Stimulated activated CD8-positive, alpha-beta memory T cell treated with anti-CD3 and anti-CD28 coated beads, Interleukin-2, amount 100 ng/mL, for 48 hours (primary cell): ENCODE results near the gene PEF1.
A peak's percentile ranks its signal among the peaks of the same experiment; 100 is the strongest.
"Not testable (repeated sequence)": the region's sequence is repeated elsewhere in the genome, so short reads cannot be mapped to it uniquely, and the experiment has no call there.

ENCODE experiments used
- DNase-seq, 2 donors: peaks; one replicate each; pipeline ENCODE4 v3.0.0-alpha.2; 2020; ENCODE audit warnings: low read depth in 2 of 2

PEF1 gene

GRCh38 chr1:31609514-31610118 lies 35.1 kb downstream of the PEF1 start:
- DNase-seq = no peak

DNA sequence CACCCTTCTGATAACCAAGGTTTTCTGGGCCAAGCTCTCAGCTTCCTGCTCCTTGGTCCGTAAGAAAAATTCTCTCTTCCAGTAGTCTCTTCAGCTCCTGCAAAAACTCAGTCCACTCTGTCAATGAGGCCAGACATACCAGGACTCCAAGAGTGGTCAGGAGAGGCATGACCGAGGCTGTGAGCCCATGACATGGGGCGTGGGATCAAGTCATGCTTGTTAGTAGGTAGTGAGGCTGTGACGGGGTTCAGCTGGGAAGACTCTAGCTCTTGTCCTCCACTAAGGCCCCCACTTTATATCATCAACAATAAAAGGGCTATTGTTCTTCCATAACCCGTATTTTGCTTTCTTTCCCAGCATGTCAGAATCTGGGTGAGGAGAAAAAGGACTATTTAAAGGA lies 37.3 kb downstream of the PEF1 start:
- DNase-seq = no peak

GRCh38 chr1:31605908-31606427 lies 38.7 kb downstream of the PEF1 start:
- peak in 1 of 2 donors; percentile 17 for DNase-seq

GRCh38 chr1:31602081-31602480 lies 42.6 kb downstream of the PEF1 start:
- no peak for DNase-seq

DNA sequence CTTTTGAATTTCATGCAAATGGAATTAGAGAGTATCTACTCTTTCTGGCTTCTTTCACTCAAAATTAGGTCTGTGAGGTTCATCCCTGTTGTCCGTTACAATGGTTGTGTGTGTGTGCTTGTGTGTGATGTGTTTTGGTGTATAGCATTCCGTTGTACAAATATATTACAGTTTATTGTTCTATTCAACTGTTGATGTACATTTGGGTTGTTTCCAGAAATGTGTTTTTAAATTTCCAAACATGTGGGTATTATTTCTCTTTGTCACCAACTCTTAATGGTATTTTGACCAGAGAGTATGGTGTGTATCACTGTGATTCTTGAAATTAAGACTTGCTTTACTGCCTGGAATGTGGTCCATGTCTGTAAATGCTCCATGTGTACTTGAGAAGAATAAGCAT lies 44.0 kb downstream of the PEF1 start:
- DNase-seq = no peak

DNA sequence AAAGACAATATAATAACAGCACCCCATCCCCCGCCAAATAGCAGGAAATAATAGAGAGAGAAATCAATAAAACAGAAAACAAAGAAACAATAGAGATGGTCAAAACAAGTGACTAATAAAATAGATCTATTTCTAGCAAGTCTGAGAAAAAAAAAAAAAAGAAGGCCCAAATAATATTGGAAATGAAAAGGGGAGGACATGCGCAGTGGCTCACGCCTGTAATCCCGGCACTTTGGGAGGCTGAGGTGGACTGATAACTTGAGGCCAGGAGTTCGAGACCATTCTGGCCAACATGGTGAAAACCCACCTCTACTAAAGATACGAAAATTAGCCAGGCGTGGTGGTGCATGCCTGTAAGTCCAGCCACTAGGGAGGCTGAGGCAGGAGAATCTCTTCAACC lies 45.7 kb downstream of the PEF1 start:
- no peak for DNase-seq

- DNase-seq = no peak
Measured at GRCh38 chr1:31596737-31597097, 48.0 kb downstream of the PEF1 start.

GRCh38 chr1:31595836-31596736 lies 48.6 kb downstream of the PEF1 start:
- no peak for DNase-seq

DNA sequence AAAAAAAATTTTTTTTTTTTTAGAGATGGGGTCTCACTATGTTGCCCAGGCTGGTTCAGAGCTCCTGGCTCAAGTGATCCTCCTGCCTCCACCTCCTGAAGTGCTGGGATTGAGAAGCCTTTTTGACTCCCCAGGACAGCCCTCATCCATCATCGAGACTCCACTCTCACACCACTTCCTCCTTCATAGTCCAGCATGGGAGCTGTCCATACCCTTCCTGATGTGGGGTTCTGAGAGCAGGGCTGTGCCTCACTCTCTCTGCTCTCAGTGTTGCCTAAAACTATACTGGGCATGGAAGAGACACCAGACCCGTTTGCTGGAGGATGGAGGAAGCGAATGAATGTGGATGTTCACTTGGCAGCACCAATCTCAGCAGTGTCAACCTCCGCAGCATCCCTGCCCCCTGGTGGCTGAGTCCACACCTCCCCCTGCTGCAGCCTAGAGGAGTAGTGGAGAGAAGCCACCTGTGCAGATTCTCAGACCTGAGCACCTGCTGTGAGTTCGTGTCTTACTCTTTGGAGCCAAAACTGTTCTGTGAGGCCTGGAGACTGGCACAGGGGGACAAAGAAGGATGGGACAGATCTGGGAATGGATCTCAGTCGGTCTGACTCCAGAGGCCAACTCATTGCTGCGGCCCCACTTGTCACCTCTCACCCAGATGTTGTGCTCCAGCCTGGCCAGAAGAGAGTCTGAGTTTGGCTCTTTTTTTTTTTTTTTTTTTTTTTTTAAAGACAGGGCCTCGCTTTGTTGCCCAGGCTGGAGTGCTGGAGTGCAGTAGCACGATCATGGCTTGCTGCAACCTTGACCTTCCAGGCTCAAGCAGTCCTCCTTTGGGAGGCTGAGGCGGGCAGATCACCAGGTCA lies 50.7 kb downstream of the PEF1 start:
- peak; percentile 71 to 75 for DNase-seq

DNA sequence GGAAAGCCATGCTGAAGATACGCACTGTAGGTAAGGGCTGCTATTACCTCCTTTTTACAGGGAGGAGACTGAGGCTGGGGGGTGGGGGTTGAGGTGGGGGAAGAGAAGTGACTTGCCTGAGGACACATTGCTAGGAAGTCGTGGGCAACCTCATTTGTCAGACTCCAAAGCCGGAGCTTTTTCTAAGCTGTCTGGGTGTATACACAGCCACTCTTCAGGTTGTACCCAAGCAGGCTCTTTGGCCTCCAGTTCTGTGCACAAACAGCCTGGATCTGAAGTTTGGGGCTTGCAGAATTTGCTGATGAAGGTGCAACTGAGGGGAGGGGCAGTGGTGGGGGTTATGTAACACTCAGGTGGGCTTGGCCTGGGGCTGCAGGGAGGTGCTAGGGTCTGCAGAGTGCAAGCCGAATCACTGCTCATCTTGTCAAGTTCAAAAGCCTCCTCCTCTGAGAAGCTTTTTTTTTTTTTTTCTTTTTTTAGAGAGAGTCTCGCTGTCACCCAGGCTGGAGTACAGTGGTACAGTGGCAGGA lies 51.5 kb downstream of the PEF1 start:
- no peak for DNase-seq

- no peak for DNase-seq
Measured at GRCh38 chr1:31592132-31592531, 52.5 kb downstream of the PEF1 start.

GRCh38 chr1:31591425-31592093 lies 53.1 kb downstream of the PEF1 start:
- DNase-seq = no peak

DNA sequence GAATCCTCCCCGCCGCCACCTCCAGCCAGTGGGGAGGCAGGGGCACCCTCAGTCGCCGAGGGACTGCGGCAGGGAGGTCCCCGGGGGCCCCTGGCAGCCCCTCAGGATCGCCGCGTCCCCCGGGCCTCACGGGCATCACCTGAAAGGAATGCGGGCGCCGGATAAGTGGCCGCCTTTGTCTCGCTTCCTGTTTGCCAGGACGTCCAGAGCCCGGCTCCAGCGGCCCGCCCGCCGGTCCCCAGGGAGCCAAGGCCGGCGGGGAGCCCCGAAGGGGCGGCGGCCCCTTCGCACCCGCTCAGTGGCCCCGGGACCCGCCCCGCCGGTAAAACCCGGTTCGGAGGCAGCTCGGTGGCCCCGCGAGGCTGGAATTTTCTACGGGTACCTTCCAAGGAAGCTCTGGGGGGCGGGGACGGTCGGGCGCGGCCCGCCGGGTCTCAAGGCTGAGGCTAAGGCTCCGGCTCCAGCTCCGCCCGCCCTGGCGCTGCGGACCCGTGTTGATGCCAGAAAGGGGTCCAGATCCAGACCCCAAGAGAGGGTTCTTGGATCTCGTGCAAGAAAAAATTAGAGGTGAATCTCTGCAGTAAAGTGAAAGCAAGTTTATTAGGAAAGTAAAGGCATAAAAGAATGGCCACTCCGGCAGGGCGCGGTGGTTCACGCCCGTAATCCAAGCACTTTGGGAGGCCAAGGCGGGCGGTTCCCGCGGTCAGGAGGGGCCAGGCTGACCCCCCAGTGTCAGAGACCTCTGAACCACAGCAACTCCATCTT lies 55.7 kb downstream of the PEF1 start:
- no peak for DNase-seq

DNA sequence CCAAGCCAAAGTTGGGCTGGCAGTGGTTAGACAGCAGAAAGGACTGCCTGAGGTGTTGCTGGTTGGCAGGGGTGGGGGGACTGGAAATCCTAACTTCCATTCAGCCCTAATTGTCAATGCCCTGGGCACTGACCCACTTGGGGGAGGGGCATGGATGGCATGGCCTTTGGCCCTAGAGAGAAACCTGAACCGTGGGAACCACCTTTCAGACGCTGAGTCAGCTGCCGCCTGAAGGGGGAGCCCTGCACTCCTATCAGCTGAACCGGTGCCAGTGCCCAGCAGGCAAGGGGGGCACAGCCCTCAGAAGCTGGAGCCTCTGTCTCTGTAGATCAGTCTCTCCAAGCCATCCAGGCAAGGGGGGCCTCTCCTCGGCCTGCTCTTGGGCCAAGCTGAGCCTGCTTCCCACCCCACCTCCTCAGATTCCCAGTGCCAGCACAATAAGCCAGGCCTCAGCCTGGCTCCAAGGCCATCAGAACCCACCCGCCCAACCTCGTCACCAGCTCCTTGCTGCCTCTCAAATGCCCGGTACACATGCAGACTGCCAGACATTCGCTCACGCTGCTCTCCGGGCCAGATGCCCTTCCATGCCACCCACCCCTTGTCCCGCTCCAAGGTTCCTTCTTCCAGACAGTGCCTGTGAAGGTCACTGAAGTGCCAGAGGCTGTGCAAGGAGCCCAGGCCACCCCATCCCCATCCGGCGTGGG lies 56.8 kb downstream of the PEF1 start:
- peak; percentile 32 to 45 for DNase-seq

DNA sequence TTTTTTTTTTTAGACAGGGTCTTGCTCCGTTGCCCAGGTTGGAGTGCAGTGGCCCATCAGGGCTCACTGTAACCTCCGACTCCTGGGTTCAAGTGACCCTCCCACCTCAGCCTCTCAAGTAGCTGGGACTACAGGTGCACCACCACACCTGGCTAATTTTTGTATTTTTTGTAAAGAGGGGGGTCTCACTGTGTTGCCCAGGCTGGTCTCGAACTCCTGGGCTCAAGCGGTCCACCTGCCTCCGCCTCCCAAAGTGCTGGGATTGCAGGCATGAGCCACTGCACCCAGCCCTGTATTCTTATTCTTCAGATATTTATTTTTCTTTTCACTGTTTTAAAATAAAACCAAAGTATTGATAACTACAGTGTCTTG lies 57.4 kb downstream of the PEF1 start:
- DNase-seq = not testable (repeated sequence)

DNA sequence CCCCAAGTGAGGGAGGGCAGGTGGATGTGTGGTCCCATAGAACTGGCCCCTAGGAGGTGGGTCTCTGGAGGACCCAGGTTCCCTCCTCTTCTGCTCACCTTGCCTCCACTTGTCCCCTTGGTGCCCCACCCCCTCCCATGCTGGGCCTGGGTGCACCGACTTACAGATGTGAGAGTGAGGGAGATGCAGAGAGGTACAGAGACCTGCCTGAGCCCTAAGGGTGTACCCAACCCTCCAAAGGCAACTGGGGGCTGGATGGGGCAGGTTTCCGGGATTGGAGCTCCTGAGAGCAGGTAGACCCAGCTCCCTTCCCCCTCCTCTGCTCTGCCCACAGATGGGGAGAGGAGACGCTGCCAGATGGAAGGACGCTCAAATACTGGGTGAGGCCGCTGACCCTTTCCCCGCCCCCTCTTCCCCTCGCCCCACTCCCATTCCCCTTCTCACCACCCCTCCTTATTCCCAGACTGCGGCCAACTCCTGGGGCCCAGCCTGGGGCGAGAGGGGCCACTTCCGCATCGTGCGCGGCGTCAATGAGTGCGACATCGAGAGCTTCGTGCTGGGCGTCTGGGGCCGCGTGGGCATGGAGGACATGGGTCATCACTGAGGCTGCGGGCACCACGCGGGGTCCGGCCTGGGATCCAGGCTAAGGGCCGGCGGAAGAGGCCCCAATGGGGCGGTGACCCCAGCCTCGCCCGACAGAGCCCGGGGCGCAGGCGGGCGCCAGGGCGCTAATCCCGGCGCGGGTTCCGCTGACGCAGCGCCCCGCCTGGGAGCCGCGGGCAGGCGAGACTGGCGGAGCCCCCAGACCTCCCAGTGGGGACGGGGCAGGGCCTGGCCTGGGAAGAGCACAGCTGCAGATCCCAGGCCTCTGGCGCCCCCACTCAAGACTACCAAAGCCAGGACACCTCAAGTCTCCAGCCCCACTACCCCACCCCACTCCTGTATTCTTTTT lies 58.0 kb downstream of the PEF1 start:
- DNase-seq = no peak

DNA sequence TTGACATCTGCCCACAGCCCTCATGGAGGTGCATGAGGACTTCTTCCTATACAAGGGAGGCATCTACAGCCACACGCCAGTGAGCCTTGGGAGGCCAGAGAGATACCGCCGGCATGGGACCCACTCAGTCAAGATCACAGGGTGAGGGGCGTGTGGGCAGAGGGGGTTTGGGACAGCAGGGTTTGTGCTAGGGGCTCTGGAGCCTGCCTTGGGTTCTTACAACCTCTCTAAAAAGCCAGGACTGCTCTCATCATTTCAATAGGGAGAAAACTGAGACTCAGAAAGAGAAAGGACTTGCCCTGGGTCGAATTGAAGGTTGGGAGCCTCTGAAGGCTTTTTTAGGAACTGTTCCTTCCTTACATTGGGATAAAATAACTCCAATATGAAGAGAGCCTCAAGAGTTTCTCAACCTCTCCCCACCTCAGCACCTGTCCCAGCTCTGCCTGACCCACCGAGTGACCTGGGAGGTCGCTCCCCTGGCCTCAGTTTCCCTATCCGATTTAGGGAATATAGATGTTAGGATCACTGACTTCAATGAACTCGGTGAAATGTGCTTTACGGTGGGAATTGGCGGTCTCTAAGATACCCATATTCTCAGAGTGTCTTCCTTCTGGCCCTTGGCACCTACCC lies 58.8 kb downstream of the PEF1 start:
- no peak for DNase-seq
